GM12878 (cell line): ENCODE measurements around the gene SCN4A. TPM values are rescaled to one million over a fixed set of nuclear protein-coding genes. Genes with fewer than 3 reads are reported as not detected.

Experiments
- ATAC-seq: fragments of 200-7000 bp; cut with Tn5 transposase; 3 replicates; pipeline ENCODE4 v1.9.1; 2020; ENCODE audit warnings: mild to moderate bottlenecking, moderate library complexity
- BruUV-seq: library from RNA; stranded (reverse); fragments of 400-500 nt; replicated peaks from 2 replicates; lab custom pipeline; 2021; lab: Mats Ljungman, UMichigan
- CTCF ChIA-PET: fragments of 300-600 bp; sonication (Branson Sonifier 250); formaldehyde crosslinking; extraction: SDS; loops from one replicate; lab custom pipeline; 2021; ENCODE audit warnings: inconsistent platforms; lab: Yijun Ruan, JAX
- POLR2A ChIA-PET: fragments of 350-600 bp; formaldehyde crosslinking; extraction: SDS; loops from one replicate; lab custom pipeline; 2021; ENCODE audit warnings: inconsistent platforms; lab: Charles Lee
- RAD21 ChIA-PET: fragments of 300-600 bp; sonication (Branson Sonifier 250); formaldehyde crosslinking; loops from one replicate; lab custom pipeline; 2023; ENCODE audit warnings: antibody characterized with exemption; ENCODE audit not compliant: unreplicated experiment; lab: Charles Lee
- SMC1A ChIA-PET: fragments of 300-600 bp; sonication (Branson Sonifier 250); formaldehyde crosslinking; loops from one replicate; lab custom pipeline; 2023; ENCODE audit not compliant: unreplicated experiment, uncharacterized antibody; lab: Charles Lee
- DNase-seq: peaks from one replicate; pipeline ENCODE4 v3.0.0-alpha.2; 2011; ENCODE audit warnings: low read depth, low spot score
- FAIRE-seq: peaks from 3 replicates; lab custom pipeline; 2011; peaks lifted over from hg19 to GRCh38; lab: Jason Lieb, UNC
- H2AFZ ChIP-seq: 2 replicates; pipeline ENCODE4 v1.6.0; 2011; ENCODE audit warnings: low read depth, low read length, control low read depth; ENCODE audit not compliant: control insufficient read depth
- H3K27ac ChIP-seq: 2 replicates; pipeline ENCODE4 v1.5.1; 2011; ENCODE audit warnings: control low read depth; ENCODE audit not compliant: control insufficient read depth, insufficient read depth
- H3K27me3 ChIP-seq, 2 experiments: replicated peaks in 1 of 2; 2 replicates each; pipeline versions ENCODE4 v1.6.0 to v1.6.1; 2011; ENCODE audit warnings: low read length in 1 of 2; ENCODE audit not compliant: control insufficient read depth in 2 of 2, insufficient read depth in 2 of 2
- H3K36me3 ChIP-seq, 2 experiments: 2 replicates each; pipeline ENCODE4 v1.5.1; 2011; ENCODE audit warnings: low read length in 1 of 2; ENCODE audit not compliant: control insufficient read depth in 2 of 2, insufficient read depth in 2 of 2
- H3K4me1 ChIP-seq: 2 replicates; pipeline ENCODE4 v1.6.1; 2011; ENCODE audit warnings: mild to moderate bottlenecking, low read length, moderate library complexity, mixed read lengths; ENCODE audit not compliant: control insufficient read depth, insufficient read depth
- H3K4me2 ChIP-seq: 2 replicates; pipeline ENCODE4 v1.6.0; 2011; ENCODE audit warnings: control low read depth; ENCODE audit not compliant: control insufficient read depth, insufficient read depth
- H3K4me3 ChIP-seq: fragments of 200-600 bp; sonication (generic); 2 replicates; pipeline ENCODE4 v1.5.1; 2016
- H3K79me2 ChIP-seq: 2 replicates; pipeline ENCODE4 v1.6.0; 2011; ENCODE audit warnings: low read length; ENCODE audit not compliant: control insufficient read depth, insufficient read depth
- H3K9ac ChIP-seq: 2 replicates; pipeline ENCODE4 v1.8.0; 2011; ENCODE audit warnings: low read length, control low read depth, mixed read lengths; ENCODE audit not compliant: control insufficient read depth, insufficient read depth
- H3K9me3 ChIP-seq: replicated peaks from 3 replicates; pipeline ENCODE4 v1.5.1; 2011; ENCODE audit warnings: mild to moderate bottlenecking, low read length; ENCODE audit not compliant: control insufficient read depth, insufficient read depth
- H4K20me1 ChIP-seq: 2 replicates; pipeline ENCODE4 v1.6.0; 2011; ENCODE audit not compliant: control insufficient read depth, insufficient read depth
- CEBPZ ChIP-seq: fragments of 150-350 bp; IDR thresholded peaks from 2 replicates; pipeline ENCODE4 v1.6.1; 2016; ENCODE audit warnings: low read depth, low read length
- E2F4 ChIP-seq: IDR thresholded peaks from 2 replicates; pipeline ENCODE4 v1.6.1; 2012; ENCODE audit warnings: low read depth, low read length, improper control_type of control experiment
- HDGF ChIP-seq: fragments of 450-650 bp; IDR thresholded peaks from 2 replicates; pipeline ENCODE4 v1.6.1; 2016; ENCODE audit warnings: antibody characterized with exemption
- MYB ChIP-seq: fragments of 150-350 bp; IDR thresholded peaks from 2 replicates; pipeline ENCODE4 v1.6.1; 2014; ENCODE audit warnings: mild to moderate bottlenecking, low read depth, low read length, borderline replicate concordance
- PAX5 ChIP-seq: IDR thresholded peaks from 2 replicates; pipeline ENCODE4 v1.6.1; 2011; ENCODE audit warnings: low read depth, low read length, borderline replicate concordance
- REST ChIP-seq: IDR thresholded peaks from 2 replicates; pipeline ENCODE4 v1.6.1; 2012; ENCODE audit warnings: mild to moderate bottlenecking, low read depth, low read length
- SKIL ChIP-seq: fragments of 450-650 bp; IDR thresholded peaks from 2 replicates; pipeline ENCODE4 v1.6.1; 2017; ENCODE audit warnings: mild to moderate bottlenecking, low read depth, inconsistent platforms; ENCODE audit not compliant: poor library complexity, severe bottlenecking
- SREBF1 ChIP-seq: IDR thresholded peaks from 2 replicates; pipeline ENCODE4 v1.6.1; 2012; ENCODE audit warnings: mild to moderate bottlenecking, low read length
- ZZZ3 ChIP-seq: IDR thresholded peaks from 2 replicates; pipeline ENCODE4 v1.6.1; 2011; ENCODE audit warnings: low read depth; ENCODE audit not compliant: control insufficient read depth, insufficient read length
- WGBS: methylation state at CpG from one replicate; pipeline ENCODE4 v1.1.6; 2016; ENCODE audit warnings: low lambda C conversion rate; ENCODE audit not compliant: insufficient replicate concordance, insufficient coverage; ENCODE audit errors: missing lambda C conversion rate; 5-methylcytosine and 5-hydroxymethylcytosine counted together
- in situ Hi-C: fragments of 300-500 bp; cut with MboI; formaldehyde crosslinking; loops from 9 replicates; pipeline ENCODE4 v1.14.3; 2018; ENCODE audit warnings: mixed read lengths
- intact Hi-C: fragments of 100-400 bp; cut with micrococcal nuclease; formaldehyde crosslinking; loops from one replicate; pipeline ENCODE4 v1.14.2; 2022; ENCODE audit not compliant: unreplicated experiment
- polyA plus RNA-seq, 11 experiments: library from polyadenylated mRNA; depleted of rRNA in 4 of 11; unstranded in 6 of 11; stranded (reverse) in 5 of 11; fragments of >200 nt; fragmentation: Nextera tagmentation in 4 of 11; fragmentation: Illumina TruSeq in 1 of 11; extraction: Ambion mirVana in 4 of 11; extraction: Trizol in 1 of 11; gene quantifications; 1 replicate in 1 of 11; 2 replicates in 10 of 11; pipeline versions ENCODE4 v1.2.1 to v1.2.3, GENCODE V29; 2011 to 2016; ENCODE audit warnings: inconsistent platforms in 2 of 11, missing spikeins in 2 of 11, low read depth in 1 of 11
- total RNA-seq, 4 experiments: library from RNA; depleted of rRNA in 3 of 4; stranded (reverse); fragments of >200 nt in 3 of 4; fragmentation: Illumina TruSeq in 1 of 4; extraction: Trizol in 1 of 4; gene quantifications; 2 replicates each; pipeline versions ENCODE4 v1.2.1 to v1.2.3, GENCODE V29; 2013 to 2021

The SCN4A gene
- total and polyA plus RNA-seq, 10 of the 15 experiments (the other 5 are each of a cell fraction or from before 2014, with no cell fraction given), result under 0.01 to 0.15 (median 0.07) TPM; not detected in 4

- Histone ChIP-seq H4K20me1 (no peaks in the 10 kb centered on the region), H3K9ac (no peak overlapping the region), H3K9me3 (no peaks in the 10 kb centered on the region; the same call in 2 of the 3 replicates), H2AFZ (no peak overlapping the region), H3K4me2 (no peak overlapping the region), H3K4me3 (no peak overlapping the region), H3K4me1 (peaks cover 19% of the 10 kb centered on the region), H3K79me2 (no peaks in the 10 kb centered on the region), H3K27ac (no peak overlapping the region)
- ChIA-PET RAD21 (interaction anchor here (1.1 to 7.8 kb wide), 2 partner anchors 19 to 29 kb away, joined by 3 to 97 read pairs; partner anchors contain the start of gene GH1), CTCF (interaction anchor here (0.7 to 11.0 kb wide), 8 partner anchors 17 to 185 kb away, joined by 3 to 315 read pairs (median 9); partner anchors contain the start of genes CD79B, CSHL1 and GH1), SMC1A (interaction anchor here (9.9 kb wide), 1 partner anchor 31 kb away, joined by 155 read pairs; the partner anchor contains the start of gene GH1)
- FAIRE-seq, result no peak
- ATAC-seq, result no peak
- no peak for DNase-seq
- in situ Hi-C loops (no loop called here), intact Hi-C loops (no loop called here)
- BruUV-seq, result no TSS peak
- WGBS, result 58% methylated on average over 9 of the region's 9 CpGs
- TF ChIP-seq REST, result no peak
- no peak for TF ChIP-seq ZZZ3
- no peak for TF ChIP-seq PAX5
- no peak for TF ChIP-seq SKIL
- TF ChIP-seq E2F4, result no peak
- no peak for TF ChIP-seq SREBF1
- no peak for TF ChIP-seq CEBPZ
- TF ChIP-seq MYB, result no peak
- no peak for TF ChIP-seq HDGF
- TF ChIP-seq, all 136 proteins: peak for 0
- H3K27me3 ChIP-seq, result no peaks in the 10 kb centered on the region
- POLR2A ChIA-PET, result no interaction called here
- H3K36me3 ChIP-seq, result no peaks in the 10 kb centered on the region
Observed at GRCh38 chr17:63948521-63948920, 24.2 kb downstream of the SCN4A start.
